Superior temporal gyrus (tissue), 1 donor: ENCODE data around the gene TEX101.
"Not testable (repeated sequence)": the region's sequence is repeated elsewhere in the genome, so short reads cannot be mapped to it uniquely, and the experiment has no call there.

ENCODE experiments used
- DNase-seq: peaks from one replicate; pipeline ENCODE4 v3.0.0-alpha.2; 2016; ENCODE audit errors: extremely low spot score

Gene TEX101

GRCh38 chr19:43414554-43414953 is at the start of gene TEX101:
Gene TEX101 (plus strand): TSS chr19:43414890. CDS start chr19:43415920, 1,030 bp downstream.
- no peak for DNase-seq

- not testable (repeated sequence) for DNase-seq
Observed at GRCh38 chr19:43365677-43366076, 49.0 kb upstream of the TEX101 start.

GRCh38 chr19:43367822-43368221 is 46.9 kb upstream of the TEX101 start:
- no peak for DNase-seq

- DNase-seq: not testable (repeated sequence)
Observed at GRCh38 chr19:43368897-43369296, 45.8 kb upstream of the TEX101 start.

- no peak for DNase-seq
Observed at GRCh38 chr19:43371909-43372308, 42.8 kb upstream of the TEX101 start.

GRCh38 chr19:43372462-43372861 is 42.2 kb upstream of the TEX101 start:
- no peak for DNase-seq

GRCh38 chr19:43377624-43378023 is 37.1 kb upstream of the TEX101 start:
- not testable (repeated sequence) for DNase-seq

GRCh38 chr19:43380008-43380407 is 34.7 kb upstream of the TEX101 start:
- no peak for DNase-seq

- no peak for DNase-seq
Observed at GRCh38 chr19:43380771-43381386, 33.8 kb upstream of the TEX101 start.

GRCh38 chr19:43382586-43383216 is 32.0 kb upstream of the TEX101 start:
- DNase-seq: not testable (repeated sequence)

- DNase-seq: not testable (repeated sequence)
Observed at GRCh38 chr19:43383254-43383653, 31.4 kb upstream of the TEX101 start.

GRCh38 chr19:43383759-43384158 is 30.9 kb upstream of the TEX101 start:
- DNase-seq: not testable (repeated sequence)

- DNase-seq: not testable (repeated sequence)
Observed at GRCh38 chr19:43390903-43391551, 23.7 kb upstream of the TEX101 start.

- not testable (repeated sequence) for DNase-seq
Observed at GRCh38 chr19:43391552-43391935, 23.1 kb upstream of the TEX101 start.

- DNase-seq: not testable (repeated sequence)
Observed at GRCh38 chr19:43393501-43393900, 21.2 kb upstream of the TEX101 start.

- no peak for DNase-seq
Observed at GRCh38 chr19:43395561-43395960, 19.1 kb upstream of the TEX101 start.

GRCh38 chr19:43406297-43406696 is 8.4 kb upstream of the TEX101 start:
- no peak for DNase-seq

GRCh38 chr19:43407416-43408005 is 7.2 kb upstream of the TEX101 start:
- DNase-seq: no peak

- DNase-seq: no peak
Observed at GRCh38 chr19:43408043-43408442, 6.6 kb upstream of the TEX101 start.

GRCh38 chr19:43409415-43409814 is 5.3 kb upstream of the TEX101 start:
- no peak for DNase-seq

- DNase-seq: no peak
Observed at GRCh38 chr19:43412441-43412840, 2.2 kb upstream of the TEX101 start.

- DNase-seq: no peak
Observed at GRCh38 chr19:43416951-43417623, 2.4 kb downstream of the TEX101 start.
